ENCODE results near the gene CGB3.

Gene CGB3

GRCh38 chr19:49016067-49016839 is 7.9 kb downstream of the CGB3 start:
- no peak for DNase-seq (ENCODE audit: low read depth)

- no peak for DNase-seq (ENCODE audit: low read depth)
These were observed 9.3 kb downstream of the CGB3 start for GRCh38 chr19:49014870-49015255.

GRCh38 chr19:49014123-49014869 is 9.8 kb downstream of the CGB3 start:
- DNase-seq (ENCODE audit: low read depth) = no peak

- DNase-seq (ENCODE audit: low read depth) = no peak
These were observed 12.9 kb downstream of the CGB3 start for GRCh38 chr19:49011194-49011593.

- no peak for DNase-seq (ENCODE audit: low read depth)
These were observed 13.7 kb downstream of the CGB3 start for GRCh38 chr19:49010453-49010852.

GRCh38 chr19:49009828-49010227 is 14.3 kb downstream of the CGB3 start:
- DNase-seq (ENCODE audit: low read depth) = no peak

GRCh38 chr19:49006905-49007304 is 17.2 kb downstream of the CGB3 start:
- DNase-seq (ENCODE audit: low read depth) = no peak

GRCh38 chr19:49004964-49005614 is 19.0 kb downstream of the CGB3 start:
- DNase-seq (ENCODE audit: low read depth) = no peak

DNA sequence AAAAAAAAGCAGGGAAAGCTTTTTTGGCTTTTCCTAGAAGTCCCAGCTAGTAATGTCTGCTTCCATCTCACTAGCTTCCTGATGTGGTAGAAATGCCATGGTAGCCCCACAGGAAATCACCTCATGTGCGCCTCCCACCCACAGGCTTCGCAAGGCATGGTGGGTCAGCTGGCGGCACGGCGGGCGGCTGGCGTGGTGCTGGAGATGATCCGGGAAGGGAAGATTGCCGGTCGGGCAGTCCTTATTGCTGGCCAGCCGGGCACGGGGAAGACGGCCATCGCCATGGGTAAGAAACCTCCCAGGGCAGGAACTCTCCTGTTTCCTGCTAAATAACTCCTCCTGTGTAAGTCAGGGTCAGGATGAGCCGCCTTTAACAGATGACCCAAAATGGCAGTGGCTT is 20.0 kb downstream of the CGB3 start:
- no peak for DNase-seq (ENCODE audit: low read depth)

DNA sequence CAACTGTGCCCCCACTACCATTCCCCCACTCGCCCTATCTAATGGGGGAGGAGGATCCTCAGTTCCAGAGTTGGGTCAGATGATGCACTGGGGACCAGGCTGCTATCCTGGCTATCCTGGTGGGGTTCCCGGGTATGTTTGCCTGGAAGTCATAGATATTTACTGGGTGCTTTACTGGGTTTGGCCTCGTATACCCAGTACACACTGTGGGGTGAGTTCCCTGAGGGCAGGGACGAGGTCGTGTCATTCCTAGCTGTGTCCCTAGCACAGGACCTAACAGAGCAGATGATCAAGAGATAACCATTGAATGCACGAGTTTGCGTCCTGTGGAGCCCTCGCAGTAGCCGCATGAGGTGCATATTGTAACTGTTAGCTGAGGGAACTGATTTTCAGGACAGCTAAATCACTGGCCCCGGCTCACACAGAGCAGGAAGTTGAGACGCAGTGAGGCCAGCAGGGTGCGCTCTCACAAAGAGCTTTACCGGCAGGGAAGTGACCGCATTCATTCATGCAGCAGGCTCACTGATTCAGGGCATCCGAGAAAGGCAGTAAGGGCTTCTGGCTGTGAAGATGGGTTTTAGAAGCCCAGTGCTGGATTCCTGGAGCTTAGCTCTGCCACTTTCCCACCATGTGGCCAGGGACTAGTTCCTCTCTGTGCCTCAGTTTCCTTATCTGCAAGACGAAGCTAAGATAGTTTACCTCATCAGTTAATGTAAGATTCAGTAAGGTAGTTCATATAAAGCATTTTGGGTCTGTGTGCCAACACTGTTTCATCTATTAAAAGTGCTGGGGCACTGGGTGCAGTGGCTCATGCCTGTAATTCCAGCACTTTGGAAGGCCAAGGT is 24.4 kb downstream of the CGB3 start:
- DNase-seq (ENCODE audit: low read depth) = peak; percentile 34

DNA sequence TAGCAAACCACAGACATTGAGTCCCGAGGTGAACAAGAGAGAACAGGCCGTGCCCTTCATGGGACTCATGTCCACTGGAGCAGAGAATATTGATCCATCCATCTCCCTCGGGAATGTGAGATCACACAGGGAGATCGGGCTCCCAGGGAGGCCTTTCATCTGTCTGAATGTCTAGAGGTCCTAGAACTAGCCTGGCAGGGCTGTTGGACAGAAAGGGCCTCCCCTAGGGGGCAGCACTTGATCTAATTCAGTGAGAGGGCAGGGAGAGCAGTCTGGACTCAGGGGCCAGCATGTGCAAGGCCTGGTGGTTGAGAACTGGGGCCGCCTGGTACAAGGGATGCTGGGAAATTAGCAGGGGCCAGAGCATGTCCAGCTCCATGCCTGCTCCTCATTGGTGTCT is 26.2 kb downstream of the CGB3 start:
- DNase-seq (ENCODE audit: low read depth) = no peak

- DNase-seq (ENCODE audit: low read depth) = no peak
These were observed 30.1 kb downstream of the CGB3 start for GRCh38 chr19:48994035-48994386.

DNA sequence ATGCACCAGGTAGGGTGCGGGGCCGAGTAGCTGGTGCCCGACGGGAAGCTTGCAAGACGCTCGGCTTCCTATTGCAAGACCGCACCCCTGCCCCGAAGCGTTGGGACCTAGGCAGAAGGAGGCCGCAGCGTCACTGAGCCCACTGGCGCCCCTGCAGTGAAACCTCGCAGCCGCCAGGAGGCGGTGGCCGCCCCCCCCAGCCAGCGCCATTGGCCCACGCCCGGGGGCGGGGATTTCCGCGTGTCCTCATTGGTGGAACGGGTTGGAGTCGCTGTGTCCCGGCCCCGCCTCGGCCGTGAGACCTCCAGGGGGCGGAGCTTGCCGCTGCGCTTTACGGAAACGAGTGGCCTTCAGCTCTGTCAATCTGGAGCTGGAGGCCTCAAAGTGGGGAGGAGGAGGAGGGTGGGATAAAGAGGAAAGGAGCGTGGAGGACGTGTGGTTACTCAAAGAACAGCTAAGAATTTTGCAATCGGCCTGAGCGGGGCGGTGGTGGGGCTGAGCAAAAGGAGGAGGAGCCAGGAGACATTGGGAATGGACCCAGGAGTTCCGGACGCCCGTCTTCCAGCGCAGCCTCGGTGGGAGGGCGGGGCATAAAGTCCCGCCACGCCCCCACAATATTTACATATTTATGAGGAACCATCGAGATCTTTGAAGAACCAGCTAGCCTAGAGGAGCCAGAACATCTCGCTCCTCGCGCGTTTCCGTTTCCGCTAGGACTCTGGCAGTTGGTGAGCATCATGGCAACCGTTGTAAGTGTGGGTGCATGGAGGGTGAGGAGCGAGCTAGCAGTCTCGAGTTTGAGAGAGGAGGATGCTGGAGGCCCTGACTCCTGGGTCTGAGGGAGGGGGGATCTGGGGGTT is 30.7 kb downstream of the CGB3 start, which contains the start of the genes GYS1 and RUVBL2:
Gene GYS1, minus strand, starts transcription at position 135 of the 860 bp plus-strand sequence. CDS start 197 bp downstream, outside the sequence.
Gene RUVBL2, plus strand, starts transcription at position 713 of the 860 bp plus-strand sequence. Its CDS starts 25 bp downstream, at position 738.
- peak; percentile 97 for DNase-seq (ENCODE audit: low read depth)

DNA sequence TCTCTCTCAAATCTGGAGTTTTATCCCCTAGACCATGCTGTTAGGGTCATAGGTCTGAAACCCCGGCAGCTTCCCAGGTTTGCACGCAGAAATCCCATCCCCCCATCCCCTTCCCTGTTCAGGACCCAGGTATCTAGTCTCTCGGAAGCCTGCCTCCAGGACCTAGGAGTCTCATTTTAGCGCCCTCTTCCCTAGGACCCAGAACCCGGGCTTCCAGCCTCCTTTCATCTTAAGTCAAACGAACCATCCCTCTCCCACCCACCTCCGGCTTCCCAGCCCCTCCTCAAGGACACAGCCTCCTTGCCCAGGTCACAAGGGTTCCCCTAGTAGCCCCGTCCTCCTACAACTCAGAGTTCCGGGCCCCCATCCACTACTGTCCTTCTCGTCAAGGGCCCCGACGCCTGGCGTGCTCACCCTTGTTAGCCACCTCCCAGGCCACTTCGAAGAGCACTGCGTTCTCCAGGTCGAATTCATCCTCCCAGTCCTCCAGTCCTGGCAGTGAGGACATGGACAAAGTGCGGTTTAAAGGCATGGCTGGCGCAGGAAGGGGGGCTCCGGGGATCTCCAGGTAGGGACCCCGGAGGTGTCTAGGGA is 31.5 kb downstream of the CGB3 start:
- no peak for DNase-seq (ENCODE audit: low read depth)

DNA sequence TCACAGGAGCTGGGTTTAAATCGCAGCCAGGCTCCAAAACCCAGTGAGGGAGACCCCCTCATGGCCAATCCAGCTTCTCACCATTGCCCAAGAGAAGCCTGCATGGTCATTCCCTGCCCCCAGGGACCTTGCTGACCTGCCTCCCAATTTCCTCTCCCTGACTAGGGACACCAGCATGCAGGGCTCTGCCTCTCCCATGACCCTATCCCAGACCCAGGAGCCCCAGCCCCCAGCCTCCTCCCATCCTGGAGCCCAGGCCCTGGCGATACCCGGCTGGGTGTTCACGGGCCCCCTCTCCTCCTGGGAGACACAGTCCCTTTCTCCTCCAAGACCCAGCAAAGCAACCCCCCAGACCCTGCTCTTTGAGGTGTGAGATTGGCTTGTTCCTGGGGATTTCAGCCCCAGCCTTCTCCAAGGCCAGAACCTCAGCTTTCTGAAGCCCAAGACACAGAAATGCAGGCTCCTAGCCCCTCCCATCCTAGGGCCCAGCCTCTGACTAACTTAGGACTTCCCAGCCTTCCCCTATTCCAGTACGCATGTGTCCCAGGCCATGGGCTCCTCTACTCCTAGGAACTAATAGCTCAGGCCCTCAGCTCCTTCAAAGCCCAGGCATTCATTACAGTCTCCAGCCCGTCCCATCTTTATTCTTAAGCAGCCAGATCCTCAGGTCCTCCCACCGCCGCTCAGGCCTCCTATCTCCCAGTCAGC is 32.1 kb downstream of the CGB3 start:
- no peak for DNase-seq (ENCODE audit: low read depth)

- DNase-seq (ENCODE audit: low read depth) = no peak
These were observed 33.0 kb downstream of the CGB3 start for GRCh38 chr19:48991011-48991609.

- DNase-seq (ENCODE audit: low read depth) = no peak
These were observed 33.7 kb downstream of the CGB3 start for GRCh38 chr19:48990400-48990799.

GRCh38 chr19:48989701-48990291 is 34.3 kb downstream of the CGB3 start:
- DNase-seq (ENCODE audit: low read depth) = no peak

DNA sequence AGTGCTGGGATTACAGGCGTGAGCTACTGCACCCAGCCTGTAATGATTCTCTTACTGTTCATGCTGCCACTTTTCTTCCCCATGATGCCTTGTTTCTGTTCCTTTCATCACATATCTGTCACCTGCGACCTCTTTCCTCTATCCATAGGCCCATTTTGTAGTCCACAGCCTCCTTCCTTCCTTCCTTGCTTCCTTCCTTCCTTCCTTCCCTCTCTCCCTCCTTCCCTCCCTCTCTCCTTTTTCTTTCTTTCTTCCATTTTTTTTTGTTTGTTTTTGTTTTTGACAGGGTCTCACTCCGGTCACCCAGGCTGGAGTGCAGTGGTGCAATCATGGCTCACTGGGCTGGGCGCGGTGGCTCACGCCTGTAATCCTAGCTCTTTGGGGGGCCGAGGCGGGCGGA is 35.3 kb downstream of the CGB3 start:
- DNase-seq (ENCODE audit: low read depth) = no peak

Data from T-helper 22 cell (primary cell).